ENCODE measurements around the gene TP53INP2.
"Not testable (repeated sequence)": the region's sequence is repeated elsewhere in the genome, so short reads cannot be mapped to it uniquely, and the experiment has no call there.

Gene TP53INP2

GRCh38 chr20:34706302-34706875 lies 2.2 kb downstream of the TP53INP2 start:
- no peak for DNase-seq

- DNase-seq, result no peak
Observed at GRCh38 chr20:34706912-34707784, 3.0 kb downstream of the TP53INP2 start.

GRCh38 chr20:34708621-34709043 lies 4.5 kb downstream of the TP53INP2 start:
- DNase-seq, result no peak

GRCh38 chr20:34709044-34709830 lies 5.1 kb downstream of the TP53INP2 start:
- DNase-seq, result peak; percentile 41

GRCh38 chr20:34709831-34710567 lies 5.9 kb downstream of the TP53INP2 start:
- DNase-seq, result peak; percentile 48

GRCh38 chr20:34710568-34710839 lies 6.4 kb downstream of the TP53INP2 start:
- DNase-seq, result no peak

GRCh38 chr20:34710861-34711574 lies 6.9 kb downstream of the TP53INP2 start:
- DNase-seq, result no peak

- DNase-seq, result no peak
Observed at GRCh38 chr20:34711813-34712430, 7.8 kb downstream of the TP53INP2 start.

GRCh38 chr20:34712525-34713192 lies 8.5 kb downstream of the TP53INP2 start:
- no peak for DNase-seq

GRCh38 chr20:34713194-34713943 lies 9.2 kb downstream of the TP53INP2 start:
- no peak for DNase-seq

GRCh38 chr20:34713944-34714515 lies 9.9 kb downstream of the TP53INP2 start:
- not testable (repeated sequence) for DNase-seq

GRCh38 chr20:34715384-34715783 lies 11.2 kb downstream of the TP53INP2 start:
- no peak for DNase-seq

- no peak for DNase-seq
Observed at GRCh38 chr20:34716921-34717229, 12.7 kb downstream of the TP53INP2 start.

- DNase-seq, result no peak
Observed at GRCh38 chr20:34717230-34718095, 13.3 kb downstream of the TP53INP2 start.

GRCh38 chr20:34719242-34720017 lies 15.3 kb downstream of the TP53INP2 start:
- not testable (repeated sequence) for DNase-seq

GRCh38 chr20:34720266-34720665 lies 16.1 kb downstream of the TP53INP2 start:
- DNase-seq, result peak; percentile 38

GRCh38 chr20:34722560-34722959 lies 18.4 kb downstream of the TP53INP2 start:
- not testable (repeated sequence) for DNase-seq

GRCh38 chr20:34724172-34724571 lies 20.0 kb downstream of the TP53INP2 start:
- no peak for DNase-seq

GRCh38 chr20:34729416-34729815 lies 25.3 kb downstream of the TP53INP2 start:
- no peak for DNase-seq

Data from NCI-H1417 treated with DMSO at 0.1 percent for 48 hours (cell line).